Measurements from ENCODE around the gene TXLNG. TPM values are rescaled to one million over a fixed set of nuclear protein-coding genes. Genes with fewer than 3 reads are reported as not detected.

The TXLNG gene
- total RNA-seq, 2 donors from 2014 or later: 8.8 to 11.3 TPM

DNA sequence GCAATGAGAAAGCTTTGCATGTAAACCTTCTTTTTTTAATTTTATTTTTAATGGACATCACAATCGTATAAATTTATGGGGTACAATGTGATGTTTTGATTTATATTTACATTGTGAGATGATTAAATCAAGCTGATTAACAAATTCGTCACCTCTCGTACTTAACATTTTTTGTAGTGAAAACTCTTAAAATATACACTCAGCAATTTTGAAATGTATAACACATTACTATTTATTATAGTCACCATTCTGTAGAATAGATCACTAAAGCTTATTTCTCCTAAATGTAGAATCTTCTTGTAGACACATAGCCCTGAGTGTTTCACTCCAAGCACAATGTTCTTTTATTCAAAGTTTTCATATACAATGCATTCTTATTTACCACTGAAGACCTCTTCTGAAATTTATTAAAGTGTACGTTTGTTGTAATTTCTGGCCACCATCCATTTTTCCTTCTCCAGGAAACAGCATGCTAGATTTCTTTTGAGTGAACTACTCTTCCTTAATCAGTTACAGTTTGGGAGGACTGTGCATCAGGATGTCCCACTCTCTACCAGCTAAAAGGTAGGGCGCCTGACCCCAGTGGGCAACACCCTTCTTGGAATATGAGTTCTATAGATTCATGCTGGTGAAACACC is 88.3 kb downstream of the TXLNG start:
- H3K9me3 ChIP-seq: no peaks in the 10 kb centered on the region
- no peaks in the 10 kb centered on the region for H3K36me3 ChIP-seq
- H3K4me3 ChIP-seq: no peak overlapping the region
- TF ChIP-seq, protein P1, sequence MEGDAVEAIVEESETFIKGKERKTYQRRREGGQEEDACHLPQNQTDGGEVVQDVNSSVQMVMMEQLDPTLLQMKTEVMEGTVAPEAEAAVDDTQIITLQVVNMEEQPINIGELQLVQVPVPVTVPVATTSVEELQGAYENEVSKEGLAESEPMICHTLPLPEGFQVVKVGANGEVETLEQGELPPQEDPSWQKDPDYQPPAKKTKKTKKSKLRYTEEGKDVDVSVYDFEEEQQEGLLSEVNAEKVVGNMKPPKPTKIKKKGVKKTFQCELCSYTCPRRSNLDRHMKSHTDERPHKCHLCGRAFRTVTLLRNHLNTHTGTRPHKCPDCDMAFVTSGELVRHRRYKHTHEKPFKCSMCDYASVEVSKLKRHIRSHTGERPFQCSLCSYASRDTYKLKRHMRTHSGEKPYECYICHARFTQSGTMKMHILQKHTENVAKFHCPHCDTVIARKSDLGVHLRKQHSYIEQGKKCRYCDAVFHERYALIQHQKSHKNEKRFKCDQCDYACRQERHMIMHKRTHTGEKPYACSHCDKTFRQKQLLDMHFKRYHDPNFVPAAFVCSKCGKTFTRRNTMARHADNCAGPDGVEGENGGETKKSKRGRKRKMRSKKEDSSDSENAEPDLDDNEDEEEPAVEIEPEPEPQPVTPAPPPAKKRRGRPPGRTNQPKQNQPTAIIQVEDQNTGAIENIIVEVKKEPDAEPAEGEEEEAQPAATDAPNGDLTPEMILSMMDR (IDR thresholded peaks at IDR 0.05): no peak
- H3K9ac ChIP-seq (ENCODE audit: low read depth in 2 of 2, low read length in 2 of 2): no peak overlapping the region
- no peak for DNase-seq
- H3K4me1 ChIP-seq: peaks cover 4% of the 10 kb centered on the region
- H3K27me3 ChIP-seq: no peaks in the 10 kb centered on the region
- H3K27ac ChIP-seq: no peak overlapping the region
- intact Hi-C loops (cut with DNase I): loop anchor here (10.0 kb wide), 1 partner anchor 60 kb away; no protein-coding TSS in a partner anchor

DNA sequence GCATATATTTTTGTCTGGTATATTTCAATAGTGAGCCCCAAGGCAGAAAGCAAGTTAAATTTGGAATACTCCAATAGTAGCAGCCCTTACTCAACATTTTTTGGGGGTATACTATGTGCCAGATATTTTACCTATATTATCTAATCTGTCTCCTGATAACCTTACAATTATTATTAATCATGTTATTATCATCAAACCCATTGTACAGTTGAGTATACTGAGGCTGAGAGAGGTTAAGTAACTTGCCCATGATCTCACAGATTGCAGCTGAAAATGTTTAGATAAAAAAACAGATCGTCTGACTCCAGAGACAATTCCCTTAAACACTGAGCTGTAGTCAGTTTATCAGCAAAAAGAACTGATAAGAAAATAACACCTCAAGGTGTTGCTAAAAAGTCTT is 90.4 kb downstream of the TXLNG start:
- Histone ChIP-seq H3K4me3 (no peak overlapping the region), H3K9ac (ENCODE audit: low read depth in 2 of 2, low read length in 2 of 2) (no peak overlapping the region), H3K36me3 (no peaks in the 10 kb centered on the region), H3K27ac (no peak overlapping the region), H3K27me3 (no peaks in the 10 kb centered on the region), H3K9me3 (no peaks in the 10 kb centered on the region), H3K4me1 (no peaks in the 10 kb centered on the region)
- DNase-seq: no peak
- intact Hi-C loops (cut with DNase I): loop anchor here (10.0 kb wide), 1 partner anchor 58 kb away; no protein-coding TSS in a partner anchor
- TF ChIP-seq, protein P1 (IDR thresholded peaks at IDR 0.05): no peak

DNA sequence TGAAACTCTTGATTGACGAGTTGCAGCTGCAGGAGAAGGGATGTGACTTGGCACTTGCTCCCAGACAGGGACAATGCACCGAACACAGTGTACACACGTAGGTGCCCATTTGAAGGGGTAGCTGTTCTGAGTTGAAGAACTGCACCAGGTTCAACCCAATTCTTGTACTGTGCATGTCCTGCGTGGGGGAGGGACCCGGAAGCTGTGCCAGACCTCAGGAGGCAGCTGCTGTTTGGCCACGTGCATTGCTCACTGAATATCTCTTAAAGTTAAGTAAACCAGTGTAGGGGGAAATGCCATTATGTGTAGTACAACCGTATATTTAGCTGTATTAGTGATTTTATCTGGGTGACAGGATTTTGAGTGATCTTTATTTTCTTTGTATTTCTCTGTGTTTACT is 95.9 kb downstream of the TXLNG start:
- peak; percentile 41 for DNase-seq
- H3K27ac ChIP-seq: peak overlapping the region; percentile 57
- TF ChIP-seq, protein P1 (IDR thresholded peaks at IDR 0.05): no peak
- no peaks in the 10 kb centered on the region for H3K9me3 ChIP-seq
- peak overlapping the region in 1 of 2 donors; percentile 51 for H3K9ac ChIP-seq (ENCODE audit: low read depth in 2 of 2, low read length in 2 of 2)
- peak overlapping the region; percentile 40 for H3K4me3 ChIP-seq
- intact Hi-C loops (cut with DNase I): loop anchor here (5.0 kb wide), 1 partner anchor 165 kb away; no protein-coding TSS in a partner anchor
- peaks cover 4% of the 10 kb centered on the region for H3K27me3 ChIP-seq
- no peaks in the 10 kb centered on the region for H3K4me1 ChIP-seq
- H3K36me3 ChIP-seq: no peaks in the 10 kb centered on the region

DNA sequence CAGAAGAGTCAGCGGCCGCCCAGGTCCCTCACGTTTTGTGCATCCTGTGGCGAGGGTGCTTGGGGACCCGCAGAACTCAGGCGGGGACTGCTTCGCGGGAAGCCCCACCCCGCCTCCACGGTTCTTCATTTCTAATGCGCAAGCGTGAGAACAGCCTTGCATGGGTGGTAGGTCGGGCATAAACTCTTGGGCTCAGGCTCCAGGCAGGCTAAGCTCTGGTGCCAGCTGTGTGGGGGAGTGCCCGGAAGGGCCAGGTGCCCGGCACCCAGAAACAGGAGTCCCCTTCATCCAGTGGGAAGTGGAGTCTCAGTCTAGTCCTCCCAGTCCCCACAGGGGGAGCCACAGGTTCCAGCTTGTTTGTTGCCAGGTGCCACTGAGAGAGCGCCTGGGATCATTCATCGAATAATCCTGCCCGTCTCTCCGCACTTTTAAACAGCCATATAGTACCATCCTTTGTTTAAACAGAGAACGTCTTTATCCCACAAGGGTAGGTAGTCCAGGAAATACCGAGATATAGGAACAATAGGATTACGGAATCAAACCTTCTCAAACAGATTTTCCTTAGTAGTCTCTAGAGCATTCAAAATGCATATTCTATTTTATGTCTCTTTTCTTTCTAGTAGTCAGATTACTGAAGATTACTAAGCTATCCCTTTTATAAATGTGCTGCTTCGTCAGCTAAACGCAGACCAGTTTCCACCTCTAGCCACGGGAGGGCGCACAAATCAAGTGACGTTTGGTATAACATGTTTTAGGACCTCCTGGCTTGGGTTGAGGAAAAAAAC is 96.6 kb downstream of the TXLNG start:
- intact Hi-C loops (cut with DNase I): loop anchor here (5.0 kb wide), 1 partner anchor 164 kb away; no protein-coding TSS in a partner anchor

DNA sequence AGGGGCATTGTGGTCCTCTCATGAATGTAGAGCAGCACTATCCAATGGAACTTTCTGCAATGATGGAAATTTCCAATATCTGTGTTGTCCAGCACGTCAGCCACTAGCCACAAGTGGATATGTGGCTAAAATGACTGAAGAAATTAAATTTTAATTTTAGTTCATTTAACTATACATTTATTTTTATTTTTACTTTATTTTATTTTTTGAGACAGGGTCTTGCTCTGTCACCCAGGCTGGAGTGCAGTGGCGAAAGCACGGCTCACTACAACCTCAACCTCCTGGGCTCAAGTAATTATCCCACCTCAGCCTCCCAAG is 97.2 kb downstream of the TXLNG start:
- H3K9ac ChIP-seq (ENCODE audit: low read depth in 2 of 2, low read length in 2 of 2): no peak overlapping the region
- H3K27me3 ChIP-seq: peaks cover 4% of the 10 kb centered on the region
- H3K4me1 ChIP-seq: no peaks in the 10 kb centered on the region
- peak overlapping the region; percentile 40 for H3K4me3 ChIP-seq
- no peak for DNase-seq
- intact Hi-C loops (cut with DNase I): loop anchor here (5.0 kb wide), 1 partner anchor 164 kb away; no protein-coding TSS in a partner anchor
- no peaks in the 10 kb centered on the region for H3K36me3 ChIP-seq
- no peaks in the 10 kb centered on the region for H3K9me3 ChIP-seq
- TF ChIP-seq, protein P1 (IDR thresholded peaks at IDR 0.05): no peak
- no peak overlapping the region for H3K27ac ChIP-seq

More for the DNA sequence above, 96.6 kb downstream of the TXLNG start:
- peak overlapping the region; percentile 50 to 74 for H3K9ac ChIP-seq (ENCODE audit: low read depth in 2 of 2, low read length in 2 of 2)
- peak; percentile 82 for DNase-seq
- TF ChIP-seq, protein P1 (IDR thresholded peaks at IDR 0.05): peak; percentile 55
- peaks cover 4% of the 10 kb centered on the region for H3K27me3 ChIP-seq
- H3K4me3 ChIP-seq: peak overlapping the region; percentile 40
- H3K36me3 ChIP-seq: no peaks in the 10 kb centered on the region
- peak overlapping the region; percentile 57 for H3K27ac ChIP-seq
- H3K9me3 ChIP-seq: no peaks in the 10 kb centered on the region
- H3K4me1 ChIP-seq: no peaks in the 10 kb centered on the region
